Suprapubic skin (tissue), 4 donors: ENCODE data around the gene CREG1.
"Not testable (repeated sequence)": the region's sequence is repeated elsewhere in the genome, so short reads cannot be mapped to it uniquely, and the experiment has no call there.

Experiments used
- EP300 ChIP-seq: sonication (generic); formaldehyde crosslinking; IDR thresholded peaks from one replicate; pipeline ENCODE4 v1.6.1; 2017; ENCODE audit warnings: antibody characterized with exemption
- POLR2A ChIP-seq, 2 donors: fragments of 450-650 bp; IDR thresholded peaks; one replicate each; pipeline ENCODE4 v1.6.1; 2017; ENCODE audit warnings: antibody characterized with exemption in 2 of 2, mild to moderate bottlenecking in 2 of 2, moderate library complexity in 2 of 2
- POLR2AphosphoS5 ChIP-seq, 3 donors: sonication (generic); formaldehyde crosslinking; IDR thresholded peaks; one replicate each; pipeline ENCODE4 v1.6.1; 2017; ENCODE audit warnings: antibody characterized with exemption in 3 of 3
- TF ChIP-seq, protein P1 (sequence below), 2 donors: fragments of 200-600 bp in 1 of 2; fragments of 450-650 bp in 1 of 2; sonication (generic) in 1 of 2; IDR thresholded peaks; one replicate each; pipeline ENCODE4 v1.5.1; 2016 to 2019; ENCODE audit warnings: antibody characterized with exemption in 2 of 2, mild to moderate bottlenecking in 1 of 2, moderate library complexity in 1 of 2

DNA sequence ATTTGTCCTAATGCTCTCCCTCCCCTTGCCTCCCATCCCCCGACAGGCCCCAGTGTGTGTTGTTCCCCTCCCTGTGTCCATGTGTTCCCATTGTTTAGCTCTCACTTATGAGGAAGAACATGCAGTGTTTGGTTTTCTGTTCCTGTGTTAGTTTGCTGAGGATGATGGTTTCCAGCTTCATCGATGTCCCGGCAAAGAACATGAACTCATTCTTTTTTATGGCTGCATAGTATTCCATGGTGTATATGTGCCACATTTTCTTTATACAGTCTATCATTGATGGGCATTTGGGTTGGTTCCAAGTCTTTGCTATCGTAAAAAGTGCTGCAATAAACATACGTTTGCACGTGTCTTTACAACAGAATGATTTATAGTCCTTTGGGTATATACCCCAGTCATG lies 17.1 kb upstream of the CREG1 start:
- TF ChIP-seq, protein P1, sequence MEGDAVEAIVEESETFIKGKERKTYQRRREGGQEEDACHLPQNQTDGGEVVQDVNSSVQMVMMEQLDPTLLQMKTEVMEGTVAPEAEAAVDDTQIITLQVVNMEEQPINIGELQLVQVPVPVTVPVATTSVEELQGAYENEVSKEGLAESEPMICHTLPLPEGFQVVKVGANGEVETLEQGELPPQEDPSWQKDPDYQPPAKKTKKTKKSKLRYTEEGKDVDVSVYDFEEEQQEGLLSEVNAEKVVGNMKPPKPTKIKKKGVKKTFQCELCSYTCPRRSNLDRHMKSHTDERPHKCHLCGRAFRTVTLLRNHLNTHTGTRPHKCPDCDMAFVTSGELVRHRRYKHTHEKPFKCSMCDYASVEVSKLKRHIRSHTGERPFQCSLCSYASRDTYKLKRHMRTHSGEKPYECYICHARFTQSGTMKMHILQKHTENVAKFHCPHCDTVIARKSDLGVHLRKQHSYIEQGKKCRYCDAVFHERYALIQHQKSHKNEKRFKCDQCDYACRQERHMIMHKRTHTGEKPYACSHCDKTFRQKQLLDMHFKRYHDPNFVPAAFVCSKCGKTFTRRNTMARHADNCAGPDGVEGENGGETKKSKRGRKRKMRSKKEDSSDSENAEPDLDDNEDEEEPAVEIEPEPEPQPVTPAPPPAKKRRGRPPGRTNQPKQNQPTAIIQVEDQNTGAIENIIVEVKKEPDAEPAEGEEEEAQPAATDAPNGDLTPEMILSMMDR (IDR thresholded peaks at IDR 0.05) = not testable (repeated sequence)
- not testable (repeated sequence) for TF ChIP-seq POLR2A (IDR thresholded peaks at IDR 0.05); POLR2AphosphoS5 (IDR thresholded peaks at IDR 0.05); EP300
